DMS153 (cell line): Measurements from ENCODE around the gene DISP3.

Experiments
- DNase-seq: peaks from one replicate; lab custom pipeline; 2025; lab: John Stamatoyannopoulos, UW

DISP3 gene

DNA sequence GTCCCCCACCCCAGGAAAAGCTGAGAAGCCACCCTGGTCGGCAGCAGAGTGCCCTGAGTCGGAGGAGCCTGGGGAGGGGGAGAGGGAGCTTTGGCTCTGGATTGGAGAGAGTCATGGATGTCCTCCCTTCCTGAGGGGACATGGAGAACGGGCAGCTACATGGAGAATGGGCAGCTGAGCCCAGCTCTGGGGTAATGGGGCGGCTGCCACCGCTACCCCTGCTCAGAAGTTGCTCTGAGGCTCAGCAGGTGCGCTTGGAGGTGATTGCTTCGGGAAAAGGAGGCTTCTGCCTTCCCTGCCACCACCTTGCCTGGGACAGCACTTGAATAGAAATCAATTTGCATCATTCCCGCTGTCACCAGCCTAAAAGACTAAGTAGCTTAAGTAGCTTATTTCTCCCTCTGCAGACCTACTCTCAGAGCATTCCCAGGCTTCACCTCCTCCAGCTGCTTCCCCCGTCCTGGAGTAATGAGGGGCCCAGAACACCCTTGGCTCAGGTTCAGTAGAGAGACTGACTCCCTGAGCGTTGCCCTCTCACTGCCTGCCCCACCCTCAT is 8.3 kb downstream of the DISP3 start:
- DNase-seq: no peak

DNA sequence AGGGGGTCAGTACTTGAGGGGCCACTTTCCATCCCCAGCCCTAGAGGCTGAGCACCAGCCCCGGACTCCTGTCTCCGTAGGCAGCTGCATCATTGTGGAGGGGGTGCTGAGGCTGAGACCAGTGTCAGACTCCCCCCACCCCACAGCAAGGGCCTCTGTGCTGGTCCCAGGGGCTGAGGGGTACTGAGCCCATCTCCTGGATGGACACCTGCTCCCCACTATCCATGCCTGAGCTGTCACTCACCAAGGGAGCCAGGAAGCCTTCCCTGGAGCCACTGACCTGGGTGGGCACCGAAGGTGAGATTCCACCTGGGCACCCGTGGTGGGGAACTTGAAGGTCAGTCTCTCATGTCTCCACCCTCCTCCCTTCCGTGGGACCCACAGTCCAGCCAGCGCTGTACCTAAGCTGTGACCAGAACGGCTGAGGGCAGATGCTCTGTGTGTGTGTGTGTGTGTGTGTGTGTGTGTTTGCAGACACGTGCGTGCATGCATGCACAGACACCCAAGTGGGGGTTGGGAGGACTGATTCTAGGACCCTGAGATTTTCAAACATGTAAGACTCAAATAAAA is 9.3 kb downstream of the DISP3 start:
- DNase-seq: no peak

DNA sequence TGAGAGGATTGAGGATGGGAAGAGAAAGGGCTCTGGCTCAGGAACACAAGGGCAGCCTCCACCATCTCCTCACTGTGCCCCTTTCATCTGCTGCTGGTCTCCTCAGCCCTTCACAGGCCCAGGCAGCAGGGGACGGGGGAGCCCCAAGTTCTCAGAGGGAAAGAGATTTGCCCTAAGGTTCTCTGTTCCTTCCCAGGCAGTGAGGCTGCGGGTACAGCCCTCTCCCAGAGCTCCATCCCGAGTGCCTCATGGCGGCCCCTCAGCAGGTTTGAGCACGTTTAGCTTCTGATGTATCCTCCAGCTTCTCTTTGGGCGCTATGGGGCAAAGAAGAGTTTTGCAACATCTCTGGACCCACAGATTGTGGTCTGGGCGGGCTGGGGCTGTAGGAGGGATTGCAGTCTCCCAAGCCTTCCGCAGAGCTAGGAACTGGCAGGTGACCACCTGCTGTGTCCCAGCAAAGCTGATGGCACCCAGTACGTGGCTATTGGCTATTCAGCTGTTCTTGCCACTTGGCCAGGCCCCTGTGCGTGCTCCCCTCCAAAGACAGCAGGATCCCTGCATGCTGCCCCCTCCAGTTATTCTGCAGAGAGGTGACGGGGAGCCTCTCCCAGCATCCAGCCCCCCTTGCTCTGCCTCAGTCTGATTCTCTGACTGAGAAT is 10.1 kb downstream of the DISP3 start:
- DNase-seq: no peak

DNA sequence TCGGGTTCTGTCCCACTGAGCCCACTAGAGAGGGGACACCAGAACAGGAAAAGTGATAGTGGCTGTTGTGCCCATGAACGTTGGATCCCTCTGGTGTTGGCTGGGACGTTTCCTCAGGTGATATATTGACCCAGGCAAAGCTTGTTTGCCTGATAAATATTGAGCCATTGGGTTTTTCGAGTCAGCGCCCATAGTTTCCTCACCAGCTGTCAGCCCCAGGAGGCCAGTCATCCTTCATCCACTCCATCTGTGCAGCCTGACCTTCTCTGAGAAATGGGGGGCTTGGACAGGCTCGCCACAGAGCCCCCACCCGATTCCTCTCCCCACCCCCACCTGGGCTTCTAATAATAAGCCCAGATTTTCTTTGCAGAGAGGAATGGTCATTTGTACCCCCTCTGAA is 13.3 kb downstream of the DISP3 start:
- DNase-seq: no peak

DNA sequence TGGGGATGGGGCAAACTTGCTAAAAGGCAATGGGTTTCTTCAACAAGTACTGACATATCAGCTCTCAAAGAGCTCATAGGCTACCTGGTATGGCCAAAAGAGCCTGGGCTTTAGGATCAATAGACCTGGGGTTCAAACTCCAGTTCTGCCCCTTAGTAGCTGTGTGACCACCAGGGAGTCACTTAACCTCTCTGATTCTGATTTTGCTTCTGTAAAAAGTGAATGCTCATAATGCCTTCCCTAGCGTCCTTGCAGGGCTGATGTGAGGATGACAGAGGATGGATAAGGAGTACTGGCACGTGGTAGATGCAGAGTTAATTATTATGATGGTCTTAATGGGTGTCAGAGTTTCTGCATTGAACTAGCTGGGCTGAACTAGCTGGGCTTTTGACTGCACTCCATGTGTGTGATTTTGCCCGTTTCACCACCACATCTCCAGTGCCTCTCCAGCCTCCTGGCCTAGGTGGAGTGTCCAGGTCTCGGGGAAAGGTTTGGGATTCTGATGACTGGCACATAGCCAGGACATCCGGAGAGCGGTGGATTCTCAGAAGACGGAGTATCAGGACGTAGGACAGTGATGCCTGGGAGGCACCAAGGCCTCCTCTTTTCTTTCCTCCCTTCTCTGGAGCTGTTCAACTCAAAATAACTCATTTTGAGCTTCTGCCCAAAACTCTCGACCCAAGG is 15.2 kb downstream of the DISP3 start:
- no peak for DNase-seq

DNA sequence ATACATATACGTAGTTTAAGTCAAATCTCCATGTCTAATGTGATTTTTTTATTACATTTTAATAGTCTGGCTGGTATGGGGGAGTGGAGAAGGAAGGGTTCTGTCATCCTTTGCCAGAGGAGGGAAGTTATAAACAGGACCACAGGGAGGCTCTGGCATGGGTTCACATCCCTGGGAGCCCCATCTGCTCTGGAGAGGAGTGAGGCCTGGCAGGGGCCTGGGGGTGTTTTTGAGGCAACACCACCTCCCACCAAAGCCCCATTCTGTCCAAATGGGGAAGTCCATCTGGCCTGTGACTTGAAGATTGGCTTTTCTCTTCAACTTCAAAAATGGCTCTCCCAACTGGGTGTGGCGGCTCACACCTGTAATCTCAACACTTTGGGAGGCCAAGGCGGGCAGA is 15.8 kb downstream of the DISP3 start:
- no peak for DNase-seq

DNA sequence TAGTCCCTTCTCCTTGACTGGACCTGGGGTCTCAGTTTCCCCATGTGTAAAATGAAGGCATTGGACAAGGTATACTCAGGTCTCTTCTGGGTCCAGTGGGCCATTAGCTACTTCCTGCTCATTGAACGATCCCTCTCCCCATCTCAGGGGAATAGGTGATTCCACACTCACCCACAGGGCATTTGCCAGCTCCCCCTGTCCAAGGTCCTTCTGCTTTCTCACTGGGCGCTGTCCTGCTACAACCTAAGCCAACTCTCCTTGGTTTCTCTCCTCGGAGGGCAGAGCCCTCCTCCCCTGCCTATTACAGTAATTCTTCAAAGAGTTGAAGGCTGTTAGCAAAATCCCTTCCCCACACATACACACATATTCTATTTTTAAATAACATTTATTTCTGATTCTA is 16.6 kb downstream of the DISP3 start:
- DNase-seq: no peak

DNA sequence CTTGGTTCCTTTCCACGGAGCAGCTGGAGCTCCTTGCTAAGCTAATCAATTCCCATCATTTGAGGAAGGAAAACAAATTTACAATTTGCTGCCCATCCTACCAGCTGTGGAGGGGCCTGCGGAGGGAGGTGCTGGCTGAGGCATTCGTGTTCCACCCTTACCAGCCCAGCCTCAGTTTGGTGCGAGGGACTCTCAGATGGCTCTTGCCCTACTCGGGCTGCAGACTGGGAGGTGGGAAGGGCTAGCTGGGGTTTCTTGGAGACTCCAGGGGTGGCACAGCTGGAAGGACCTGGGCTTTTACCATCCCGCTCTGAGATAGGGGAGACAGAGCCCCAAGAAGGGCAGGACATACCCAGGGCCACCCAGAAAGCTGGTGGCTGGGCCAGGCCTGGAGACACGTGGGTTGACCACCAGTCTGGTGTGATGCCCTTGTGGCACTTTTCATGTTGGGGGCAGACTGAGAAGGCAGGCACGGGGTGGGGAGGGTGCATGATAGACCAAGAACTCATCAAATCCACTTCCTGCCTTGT is 17.7 kb downstream of the DISP3 start:
- no peak for DNase-seq

DNA sequence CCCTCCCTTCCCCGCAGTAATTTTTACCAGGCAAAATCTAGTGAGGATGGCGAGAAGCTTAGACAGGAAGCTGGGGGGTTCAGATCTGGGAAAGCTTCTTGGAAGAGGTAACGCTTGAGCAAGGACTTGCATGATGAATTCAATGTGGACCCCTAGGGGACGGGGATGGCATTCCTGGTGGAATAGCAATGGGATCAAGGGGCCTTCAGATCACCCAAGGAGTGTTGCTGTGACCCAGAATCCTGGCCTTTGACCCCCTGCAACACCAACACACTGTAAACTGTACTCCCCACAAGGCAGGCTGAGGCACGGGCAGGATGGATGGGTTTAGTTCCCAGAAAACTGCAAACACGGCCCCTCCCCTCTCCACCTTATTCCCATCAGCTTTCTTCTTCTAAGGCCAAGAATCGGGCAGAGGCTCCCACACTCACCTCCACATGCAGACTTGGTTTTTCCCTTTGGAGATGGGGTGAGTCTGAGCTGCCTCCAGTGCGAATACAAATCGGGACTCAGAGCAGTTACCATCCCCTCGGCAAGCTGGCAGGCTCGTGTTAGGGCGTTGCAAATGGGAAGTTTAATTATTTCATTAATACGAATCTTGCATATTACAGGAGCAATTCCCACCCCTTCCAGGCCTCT is 20.1 kb downstream of the DISP3 start:
- DNase-seq: no peak

DNA sequence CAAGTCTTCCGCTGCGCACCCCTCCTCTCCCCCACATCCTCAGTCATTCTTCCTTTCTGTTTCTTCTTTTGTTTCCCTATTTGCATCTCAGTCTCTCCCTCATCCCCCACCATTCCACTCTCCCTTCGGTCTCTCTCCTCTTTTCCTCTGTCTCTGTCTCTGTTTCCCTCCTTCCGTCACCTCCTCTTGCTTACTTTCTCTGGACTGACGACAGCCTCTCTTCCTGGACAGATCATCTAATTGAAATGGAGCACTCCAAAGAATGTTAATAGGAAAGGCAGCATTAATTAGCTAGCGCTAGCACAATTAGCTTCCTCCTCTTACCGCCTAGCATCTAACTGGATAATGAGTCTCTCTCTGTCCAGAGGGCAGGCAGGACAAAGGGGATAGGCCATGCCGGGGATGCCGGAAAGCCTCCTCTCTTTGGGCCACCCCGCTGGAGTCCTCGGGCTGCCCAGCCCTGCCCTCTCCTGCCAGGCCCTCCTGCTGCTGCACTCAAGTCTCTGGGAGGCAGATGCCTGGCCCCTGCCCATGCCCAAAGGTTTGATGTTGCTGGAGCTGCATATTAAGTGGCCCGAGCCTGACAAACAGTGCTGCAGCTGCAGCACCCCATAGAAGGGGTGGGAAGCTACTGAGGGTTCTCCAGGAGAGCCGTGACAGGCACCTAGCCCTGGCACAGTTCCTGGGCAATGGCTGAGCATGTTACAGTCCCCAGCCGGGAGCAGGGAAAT is 20.8 kb downstream of the DISP3 start:
- DNase-seq: peak; percentile 56

DNA sequence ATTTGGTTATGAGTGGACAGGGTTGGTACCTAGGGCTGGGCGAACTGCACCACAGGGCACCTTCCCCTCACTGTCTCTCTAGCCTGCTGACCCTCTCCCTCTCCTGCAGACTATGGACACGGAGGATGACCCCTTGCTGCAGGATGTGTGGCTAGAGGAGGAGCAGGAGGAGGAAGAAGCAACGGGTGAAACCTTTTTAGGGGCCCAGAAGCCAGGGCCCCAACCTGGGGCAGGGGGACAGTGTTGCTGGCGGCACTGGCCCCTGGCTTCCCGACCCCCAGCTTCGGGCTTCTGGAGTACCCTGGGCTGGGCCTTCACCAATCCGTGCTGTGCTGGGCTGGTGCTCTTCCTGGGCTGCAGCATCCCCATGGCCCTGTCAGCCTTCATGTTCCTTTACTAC is 21.9 kb downstream of the DISP3 start:
- DNase-seq: no peak

DNA sequence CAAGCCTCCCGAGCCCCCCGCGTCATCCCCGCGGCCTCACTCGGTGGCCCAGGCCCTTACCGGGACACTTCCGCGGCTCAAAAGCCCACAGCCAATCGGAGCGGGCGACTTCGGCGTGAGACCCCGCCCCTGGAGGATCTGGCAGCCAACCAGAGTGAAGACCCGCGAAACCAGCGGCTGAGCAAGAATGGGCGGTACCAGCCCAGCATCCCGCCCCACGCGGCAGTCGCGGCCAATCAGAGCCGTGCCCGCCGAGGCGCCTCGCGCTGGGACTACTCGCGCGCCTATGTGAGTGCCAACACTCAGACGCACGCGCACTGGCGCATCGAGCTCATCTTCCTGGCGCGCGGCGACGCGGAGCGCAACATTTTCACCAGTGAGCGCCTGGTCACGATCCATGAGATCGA is 22.5 kb downstream of the DISP3 start:
- no peak for DNase-seq

DNA sequence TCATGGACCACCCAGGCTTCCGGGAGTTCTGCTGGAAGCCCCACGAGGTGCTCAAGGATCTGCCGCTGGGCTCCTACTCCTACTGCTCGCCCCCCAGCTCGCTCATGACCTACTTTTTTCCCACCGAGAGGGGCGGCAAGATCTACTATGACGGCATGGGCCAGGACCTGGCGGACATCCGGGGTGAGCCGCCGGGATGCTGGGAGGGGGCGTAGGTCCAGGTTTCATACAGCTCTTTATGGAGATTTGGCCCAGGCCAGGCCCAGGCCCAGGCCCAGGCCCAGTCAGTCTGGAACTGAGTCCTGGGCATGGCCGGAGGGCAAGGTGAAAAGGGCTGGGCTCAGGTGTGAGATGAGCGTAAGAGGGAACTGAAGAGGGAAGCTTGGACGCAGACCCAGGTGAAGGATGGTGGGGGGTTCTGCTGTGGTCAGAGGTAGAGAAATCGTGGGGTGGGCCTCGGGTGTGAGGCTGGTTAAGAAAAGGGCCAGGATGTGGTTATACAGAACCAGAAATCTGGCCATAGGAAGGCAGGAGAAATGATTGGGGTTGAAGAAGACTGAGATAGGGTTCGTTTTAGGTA is 23.0 kb downstream of the DISP3 start:
- no peak for DNase-seq

DNA sequence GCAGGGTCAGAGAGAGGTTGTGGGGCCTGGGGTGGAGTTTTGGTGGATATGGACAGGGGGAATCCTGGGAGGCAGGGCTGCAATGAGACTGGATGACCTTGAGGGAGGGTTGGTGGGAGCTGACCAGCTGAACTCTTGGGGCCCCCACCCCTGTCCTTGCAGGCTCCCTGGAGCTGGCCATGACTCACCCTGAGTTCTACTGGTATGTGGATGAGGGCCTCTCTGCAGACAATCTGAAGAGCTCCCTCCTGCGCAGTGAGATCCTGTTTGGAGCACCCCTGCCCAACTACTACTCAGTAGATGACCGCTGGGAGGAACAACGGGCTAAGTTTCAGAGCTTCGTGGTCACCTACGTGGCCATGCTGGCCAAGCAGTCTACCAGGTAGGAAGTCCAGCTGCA is 23.6 kb downstream of the DISP3 start:
- DNase-seq: no peak

DNA sequence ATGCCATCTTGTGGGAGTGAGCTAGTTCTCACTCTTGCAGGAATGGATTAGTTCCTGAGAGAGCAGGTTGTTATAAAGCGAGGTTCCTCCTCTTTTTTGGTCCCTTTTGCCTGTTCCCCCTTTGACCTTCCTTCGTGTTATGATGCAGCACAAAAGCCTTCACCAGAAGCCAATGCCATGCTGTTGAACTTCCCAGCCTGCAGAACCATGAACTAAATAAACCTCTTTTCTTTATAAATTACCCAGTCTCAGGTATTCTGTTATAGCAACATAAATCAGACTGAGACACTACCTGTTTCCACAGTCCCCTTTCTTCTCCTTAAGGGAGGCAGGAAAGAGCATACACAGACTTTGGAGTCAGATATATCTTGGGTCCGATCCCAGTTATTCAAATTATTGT is 25.6 kb downstream of the DISP3 start:
- DNase-seq: no peak

DNA sequence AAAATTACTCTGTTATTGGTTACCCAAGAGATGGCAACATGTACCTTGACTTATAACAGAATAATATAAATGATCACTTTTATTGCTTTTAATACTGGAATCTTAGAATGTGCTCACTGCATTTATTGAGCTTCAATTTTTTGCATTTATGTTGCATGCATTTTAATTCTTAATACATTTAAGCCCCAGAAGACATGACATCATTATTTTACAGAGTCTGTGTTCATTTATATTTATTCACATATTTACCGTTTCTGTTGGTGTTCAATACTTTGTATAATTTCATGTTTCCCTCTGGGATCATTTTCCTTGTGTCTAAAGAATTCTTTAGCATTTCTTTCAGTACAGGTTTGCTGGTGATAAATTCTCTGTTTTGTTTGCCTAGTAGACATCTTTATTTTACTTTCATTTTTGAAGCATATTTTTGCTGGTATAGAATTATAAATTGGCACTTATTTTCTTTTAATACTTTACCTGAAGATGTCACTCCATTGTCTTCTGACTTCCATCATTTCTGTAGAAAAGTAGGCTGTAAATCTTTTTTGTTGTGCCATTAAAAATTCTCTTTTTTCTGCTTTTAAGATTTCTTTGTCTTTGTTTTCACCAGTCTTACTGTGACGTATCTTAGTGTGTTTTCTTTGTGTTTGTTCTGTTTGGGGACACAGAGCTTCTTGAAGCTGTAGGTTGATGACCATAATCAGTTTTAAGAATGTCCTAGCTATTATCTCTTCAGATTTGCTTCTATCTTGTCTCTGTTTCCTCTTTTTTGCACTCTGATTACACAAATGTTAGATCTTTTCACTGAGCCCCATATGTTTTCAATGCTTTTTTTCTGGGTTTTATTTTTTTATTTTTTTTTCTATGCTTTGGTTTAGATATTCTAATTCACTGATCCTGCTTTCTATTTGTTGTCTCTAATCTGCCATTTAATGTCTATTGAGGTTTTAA is 26.9 kb downstream of the DISP3 start:
- no peak for DNase-seq

DNA sequence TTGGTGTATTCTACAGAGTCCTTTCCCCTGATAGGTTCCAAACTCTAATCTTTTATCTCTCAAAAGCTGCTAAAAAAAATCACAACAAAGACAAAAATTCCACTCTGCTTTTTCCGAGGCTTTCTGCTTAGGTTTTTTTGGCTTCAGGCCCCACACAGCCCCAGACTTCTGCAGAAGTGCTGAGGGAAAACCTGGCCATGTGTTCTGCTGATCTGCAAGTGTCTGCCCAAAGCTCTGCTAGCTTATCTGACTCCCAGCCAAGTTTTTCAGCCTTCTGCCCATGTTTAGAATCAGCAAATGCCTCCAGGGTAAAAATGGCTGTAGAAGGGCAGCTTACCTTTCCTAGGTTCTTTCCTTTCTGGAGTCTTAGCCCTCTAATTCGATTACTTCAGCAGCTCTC is 28.4 kb downstream of the DISP3 start:
- no peak for DNase-seq

DNA sequence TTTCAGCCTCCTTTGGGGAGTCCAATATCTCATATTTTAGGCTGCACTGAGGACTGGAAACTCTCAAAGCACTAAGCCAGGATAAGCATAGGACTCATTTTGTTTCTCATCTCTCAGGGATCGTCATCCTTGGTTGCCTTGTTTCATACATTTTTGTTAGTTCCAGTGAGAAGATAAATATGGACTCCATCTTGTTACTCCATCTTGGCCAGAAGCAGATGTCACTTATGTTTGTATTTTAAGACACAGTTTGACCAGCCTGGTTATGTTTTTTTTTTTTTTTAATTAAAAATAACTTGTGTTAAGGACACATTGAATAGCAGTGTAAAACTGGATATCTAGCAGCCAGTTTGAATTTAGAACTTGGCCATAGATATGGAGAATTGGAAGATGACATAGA is 34.7 kb downstream of the DISP3 start:
- no peak for DNase-seq

DNA sequence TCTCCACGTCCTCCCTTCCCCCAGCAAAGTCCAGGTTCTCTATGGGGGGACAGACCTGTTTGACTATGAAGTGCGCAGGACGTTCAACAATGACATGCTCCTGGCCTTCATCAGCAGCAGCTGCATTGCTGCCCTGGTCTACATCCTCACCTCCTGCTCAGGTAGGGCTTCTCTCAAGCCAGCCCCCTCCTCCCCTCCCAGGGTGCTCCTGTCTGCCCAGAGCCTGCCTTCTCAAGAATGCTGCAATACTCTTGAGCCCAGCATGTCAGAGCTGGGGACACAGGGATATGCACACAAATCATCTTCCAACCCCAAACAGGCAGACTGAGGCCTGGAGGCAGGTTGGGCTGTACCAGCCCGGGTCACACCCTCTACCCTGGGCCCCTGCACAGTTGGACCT is 35.4 kb downstream of the DISP3 start:
- DNase-seq: no peak
